Kidney capillary endothelial cell (primary cell): ENCODE data around the gene UGT2B10.
"Not testable (repeated sequence)": the region's sequence is repeated elsewhere in the genome, so short reads cannot be mapped to it uniquely, and the experiment has no call there.

ENCODE experiments used
- DNase-seq: peaks from one replicate; pipeline ENCODE4 v3.0.0-alpha.2; 2018; ENCODE audit warnings: low spot score

The UGT2B10 gene

DNA sequence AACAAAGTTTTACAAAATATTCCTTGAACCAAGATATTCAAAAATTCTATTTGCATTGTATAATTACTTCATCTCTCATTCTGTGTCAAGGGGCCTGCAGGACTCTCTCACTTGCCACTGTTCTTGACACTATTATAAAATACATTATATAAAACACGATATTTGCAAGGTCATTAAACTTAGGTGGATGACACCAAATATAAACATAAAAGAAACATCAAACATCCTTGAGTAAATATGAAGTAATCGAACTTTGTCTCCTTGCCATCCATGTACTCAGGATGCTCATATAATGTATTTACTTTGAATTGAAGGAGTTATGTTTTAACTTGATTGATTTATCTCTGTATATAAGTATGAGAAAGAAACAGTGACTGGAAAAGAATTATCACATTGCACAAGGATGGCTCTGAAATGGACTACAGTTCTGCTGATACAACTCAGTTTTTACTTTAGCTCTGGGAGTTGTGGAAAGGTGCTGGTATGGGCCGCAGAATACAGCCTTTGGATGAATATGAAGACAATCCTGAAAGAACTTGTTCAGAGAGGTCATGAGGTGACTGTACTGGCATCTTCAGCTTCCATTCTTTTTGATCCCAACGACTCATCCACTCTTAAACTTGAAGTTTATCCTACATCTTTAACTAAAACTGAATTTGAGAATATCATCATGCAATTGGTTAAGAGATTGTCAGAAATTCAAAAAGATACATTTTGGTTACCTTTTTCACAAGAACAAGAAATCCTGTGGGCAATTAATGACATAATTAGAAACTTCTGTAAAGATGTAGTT is at the start of gene UGT2B10:
Gene UGT2B10, plus strand, starts transcription at position 378 of the 793 bp plus-strand sequence. Its CDS starts 26 bp downstream, at position 404.
- DNase-seq = not testable (repeated sequence)

- DNase-seq = not testable (repeated sequence)
Measured at GRCh38 chr4:68771836-68772235, 44.0 kb upstream of the UGT2B10 start.

DNA sequence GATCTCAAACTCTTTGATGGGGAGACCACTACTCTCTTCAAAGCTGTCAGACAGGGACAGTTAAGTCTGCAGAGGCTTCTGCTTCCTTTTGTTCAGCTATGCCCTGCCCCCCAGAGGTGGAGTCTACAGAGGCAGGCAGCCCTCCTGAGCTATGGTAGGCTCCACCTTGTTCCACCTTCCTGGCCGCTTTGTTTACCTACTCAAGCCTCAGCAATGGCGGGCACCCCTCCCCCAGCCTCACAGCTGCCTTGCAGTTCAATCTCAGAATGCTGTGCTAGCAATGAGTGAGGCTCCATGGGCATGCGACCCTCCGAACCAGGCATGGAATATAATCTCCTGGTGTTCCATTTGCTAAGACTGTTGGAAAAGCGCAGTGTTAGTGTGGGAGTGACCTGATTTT is 42.1 kb upstream of the UGT2B10 start:
- no peak for DNase-seq

DNA sequence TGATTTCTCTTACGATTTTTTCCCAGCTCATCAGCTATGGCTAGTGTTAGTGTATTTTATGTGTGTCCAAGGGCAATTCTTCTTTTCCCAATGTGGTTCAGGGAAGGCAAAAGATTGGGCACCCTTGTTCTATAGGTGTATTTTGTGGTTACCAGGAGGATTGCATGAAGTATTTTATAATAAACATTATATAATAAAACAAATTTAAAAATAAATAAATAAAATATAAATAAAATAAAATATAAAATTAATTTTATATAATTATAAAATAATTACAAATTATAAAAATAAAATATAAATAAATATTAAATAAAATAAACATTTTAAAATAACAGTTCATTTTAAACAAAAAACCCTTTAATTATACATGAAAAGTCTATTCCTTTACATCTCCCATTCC is 35.6 kb upstream of the UGT2B10 start:
- DNase-seq = no peak

- DNase-seq = no peak
Measured at GRCh38 chr4:68797048-68797447, 18.7 kb upstream of the UGT2B10 start.

DNA sequence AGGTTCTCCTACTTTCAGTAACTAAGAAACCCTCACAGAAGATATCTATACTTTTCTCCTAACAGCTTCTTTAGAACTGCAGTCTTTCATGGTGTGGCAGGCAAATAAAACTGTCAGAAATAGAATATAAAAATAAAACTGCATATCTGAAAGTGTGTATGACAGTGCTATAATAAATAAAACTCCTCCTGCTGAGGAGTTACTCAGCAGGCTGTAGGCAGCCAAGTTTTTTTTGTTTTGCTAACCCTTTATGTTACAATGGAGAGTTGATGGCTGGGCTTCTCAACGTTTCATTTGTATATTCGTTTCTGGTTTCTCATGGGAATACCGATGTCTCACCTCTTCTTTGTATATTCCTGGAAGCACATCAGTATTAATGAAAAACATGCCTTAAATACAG is 18.2 kb upstream of the UGT2B10 start:
- no peak for DNase-seq

- no peak for DNase-seq
Measured at GRCh38 chr4:68803013-68803412, 12.8 kb upstream of the UGT2B10 start.

DNA sequence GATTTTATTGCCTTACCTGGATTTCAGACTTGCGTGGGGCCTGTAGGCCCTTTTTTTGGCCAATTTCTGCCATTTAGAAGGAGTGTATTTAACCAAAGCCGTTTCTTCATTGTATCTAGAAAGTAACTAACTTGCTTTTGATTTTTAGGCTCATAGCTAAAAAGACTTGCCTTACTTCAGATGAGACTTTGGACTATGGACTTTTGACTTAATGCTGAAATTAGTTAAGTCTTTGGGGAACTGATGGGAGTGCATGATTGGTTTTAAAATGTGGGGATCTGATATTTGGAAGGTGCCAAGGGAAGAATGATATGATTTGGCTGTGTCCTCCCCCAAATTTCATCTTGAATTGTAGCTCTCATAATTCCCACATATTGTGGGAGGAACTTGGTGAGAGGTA is 7.7 kb upstream of the UGT2B10 start:
- DNase-seq = no peak

DNA sequence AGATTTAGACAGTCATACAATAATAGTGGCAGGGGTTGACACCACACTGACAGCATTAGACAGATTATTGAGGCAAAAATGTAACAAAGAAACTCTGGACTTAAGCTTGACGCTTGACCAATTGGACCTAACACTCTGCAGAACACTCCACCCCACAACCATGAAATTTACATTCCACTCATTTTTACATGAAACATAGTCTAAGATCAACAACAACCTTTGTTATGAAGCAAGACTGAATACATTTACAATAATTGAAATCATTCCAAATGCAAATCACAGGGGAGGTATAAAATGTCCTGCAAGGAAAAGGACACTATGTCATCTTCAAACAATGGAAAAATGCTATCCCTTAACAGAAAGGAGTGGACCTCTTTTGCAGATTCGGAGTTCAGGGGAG is 4.9 kb upstream of the UGT2B10 start:
- DNase-seq = no peak

DNA sequence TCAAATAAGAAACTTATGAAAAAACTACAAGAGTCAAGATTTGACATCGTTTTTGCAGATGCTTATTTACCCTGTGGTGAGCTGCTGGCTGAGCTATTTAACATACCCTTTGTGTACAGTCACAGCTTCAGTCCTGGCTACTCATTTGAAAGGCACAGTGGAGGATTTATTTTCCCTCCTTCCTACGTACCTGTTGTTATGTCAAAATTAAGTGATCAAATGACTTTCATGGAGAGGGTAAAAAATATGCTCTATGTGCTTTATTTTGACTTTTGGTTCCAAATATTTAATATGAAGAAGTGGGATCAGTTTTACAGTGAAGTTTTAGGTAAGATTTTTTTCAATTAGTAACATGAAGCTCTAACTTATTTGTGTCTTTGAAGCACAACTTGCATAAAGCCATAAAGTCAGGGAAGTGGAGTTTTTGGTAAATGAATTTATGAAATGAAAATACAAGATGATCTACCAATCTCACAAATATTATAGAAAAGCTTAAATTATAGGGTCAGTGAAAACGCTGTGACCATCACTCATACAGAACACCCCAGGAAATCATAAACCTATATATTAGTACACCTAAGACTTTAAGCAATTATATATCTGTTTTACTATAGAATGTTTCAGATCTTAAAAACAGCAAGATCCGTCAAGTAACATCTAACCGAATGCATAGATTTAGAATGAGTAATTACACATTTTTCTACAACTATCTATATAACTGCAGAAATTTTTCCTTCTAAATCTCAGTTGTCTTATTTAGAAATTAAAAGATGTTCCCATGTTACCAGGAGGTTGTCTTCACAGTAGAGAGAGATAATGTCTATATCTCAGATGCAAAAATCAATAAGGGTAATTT is 844 bp downstream of the UGT2B10 start:
- DNase-seq = not testable (repeated sequence)

DNA sequence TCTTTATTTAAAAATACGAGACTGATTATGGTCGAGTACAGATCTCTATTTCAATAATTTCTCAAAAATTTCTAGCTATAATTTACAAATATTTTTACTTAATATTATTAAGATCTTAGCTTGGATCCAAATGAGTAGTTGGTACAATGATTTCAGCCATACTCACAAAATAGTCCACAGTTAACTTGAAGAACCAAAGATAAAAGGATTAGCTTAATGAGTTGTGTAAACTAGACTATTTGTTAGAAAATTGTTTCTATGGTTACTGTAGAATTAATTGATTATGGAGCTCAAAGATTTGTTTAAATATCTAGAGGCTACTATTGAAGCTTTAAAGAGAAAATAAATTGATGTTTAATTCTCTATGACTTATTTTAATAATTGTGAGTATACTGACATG is 1.6 kb downstream of the UGT2B10 start:
- no peak for DNase-seq

DNA sequence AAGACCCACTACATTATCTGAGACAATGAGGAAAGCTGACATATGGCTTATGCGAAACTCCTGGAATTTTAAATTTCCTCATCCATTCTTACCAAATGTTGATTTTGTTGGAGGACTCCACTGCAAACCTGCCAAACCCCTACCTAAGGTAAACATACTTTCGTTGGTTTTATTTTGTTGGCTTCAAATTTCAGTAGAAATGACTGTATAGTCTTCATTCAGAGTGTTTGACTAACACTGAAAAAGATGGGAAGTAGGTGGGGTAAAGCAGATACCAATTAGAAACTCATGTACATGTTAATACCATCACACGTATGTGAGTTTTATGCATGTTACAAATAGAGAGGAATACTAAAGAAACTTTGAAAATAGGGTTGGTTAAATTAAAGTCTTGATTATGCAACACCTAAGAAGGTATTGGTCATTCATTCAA is 2.3 kb downstream of the UGT2B10 start:
- DNase-seq = not testable (repeated sequence)

GRCh38 chr4:68831642-68832041 is 15.8 kb downstream of the UGT2B10 start:
- no peak for DNase-seq

DNA sequence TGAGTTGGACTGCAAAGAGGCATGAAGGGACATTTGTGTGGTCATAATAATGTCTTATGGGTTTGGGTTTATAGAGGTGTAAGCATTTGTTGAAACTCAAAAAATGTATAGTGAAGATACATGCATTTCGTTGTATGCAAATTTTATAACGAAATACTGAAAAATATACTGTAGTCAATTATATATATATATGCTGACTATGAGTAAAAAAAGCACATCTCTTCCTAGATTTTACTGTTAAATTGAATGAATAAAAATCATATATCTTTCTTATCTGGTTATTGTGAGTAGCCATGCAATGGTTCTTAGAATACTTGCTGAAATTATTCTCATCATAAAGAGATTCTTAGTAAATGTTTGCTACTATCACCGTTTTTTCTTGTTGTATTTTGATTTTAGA is 34.5 kb downstream of the UGT2B10 start:
- DNase-seq = no peak

- DNase-seq = no peak
Measured at GRCh38 chr4:68855771-68856170, 40.0 kb downstream of the UGT2B10 start.

DNA sequence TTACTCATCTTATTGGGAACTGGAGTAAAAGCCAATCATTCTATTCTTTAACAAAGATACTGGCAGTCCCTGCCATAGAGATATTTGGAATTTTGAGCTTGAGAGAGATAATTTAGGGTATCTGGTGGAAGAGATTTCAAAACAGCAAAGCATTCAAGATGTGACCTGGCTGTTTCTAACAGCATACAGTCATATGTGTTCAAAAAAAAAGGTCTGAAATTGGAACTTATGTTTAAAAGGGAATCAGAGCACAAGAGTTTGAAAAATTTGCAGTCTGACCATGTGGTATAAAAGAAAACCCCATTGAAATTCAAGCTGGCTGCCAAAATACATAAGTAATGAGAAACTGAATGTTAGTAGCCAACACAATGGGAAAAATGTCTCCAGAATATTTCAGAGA is 42.2 kb downstream of the UGT2B10 start:
- no peak for DNase-seq

DNA sequence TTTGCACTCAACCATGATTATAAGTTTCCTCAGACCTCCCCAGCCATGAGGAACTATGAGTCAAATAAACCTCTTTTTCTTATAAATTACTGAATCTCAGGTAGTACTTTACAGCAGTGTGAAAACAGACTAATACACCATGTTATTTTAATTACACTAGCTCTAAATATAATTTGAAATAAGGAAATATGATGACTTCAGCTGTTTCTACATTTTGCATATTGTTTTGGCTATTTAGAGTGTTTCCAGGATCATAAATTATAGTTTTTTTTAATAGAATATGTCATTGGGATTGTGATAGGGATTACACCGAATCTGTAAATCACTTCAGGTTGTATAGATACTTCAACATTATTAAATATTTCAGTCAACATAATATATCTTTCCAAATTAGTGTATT is 43.9 kb downstream of the UGT2B10 start:
- no peak for DNase-seq

DNA sequence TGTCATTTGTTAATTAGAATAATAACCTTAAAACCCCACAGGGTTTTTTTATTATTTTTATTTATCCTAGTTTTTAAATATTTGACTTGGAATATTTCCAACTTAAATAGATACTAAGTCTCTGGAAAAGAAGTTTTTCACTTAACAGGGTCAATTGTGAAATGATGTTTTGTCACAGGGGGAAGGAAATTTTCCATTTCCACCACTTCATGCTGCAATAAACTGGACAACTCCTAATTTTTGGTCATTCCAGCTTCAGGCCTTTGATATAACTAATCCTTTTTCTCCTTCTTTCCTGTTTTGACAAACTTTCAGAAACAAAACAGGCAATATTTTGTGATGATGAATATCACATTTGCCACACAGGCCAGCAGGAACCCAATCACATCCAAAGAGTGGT is 45.3 kb downstream of the UGT2B10 start:
- no peak for DNase-seq

- no peak for DNase-seq
Measured at GRCh38 chr4:68864438-68865187, 48.8 kb downstream of the UGT2B10 start.

DNA sequence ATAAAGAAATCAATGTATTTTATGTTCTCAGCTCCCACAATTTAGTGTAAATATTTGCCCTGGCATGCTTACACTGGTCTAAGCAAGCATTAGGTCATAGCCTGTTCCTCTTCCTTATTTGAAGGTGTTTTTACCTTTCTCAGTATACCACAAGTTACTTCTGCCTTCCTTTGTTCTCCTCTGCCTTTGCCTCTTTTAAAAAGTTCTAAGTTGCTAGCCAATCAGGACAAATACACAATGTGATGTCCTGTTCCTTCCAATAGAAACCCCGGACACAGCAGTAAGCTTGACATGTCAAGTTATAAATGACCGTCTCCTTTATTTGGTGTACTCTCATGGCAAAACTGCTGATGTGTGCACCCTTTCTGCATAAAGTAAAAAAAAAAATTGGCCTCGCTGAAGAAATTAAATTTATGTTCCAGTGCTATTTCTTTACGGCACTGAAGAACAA is 49.4 kb downstream of the UGT2B10 start:
- no peak for DNase-seq

DNA sequence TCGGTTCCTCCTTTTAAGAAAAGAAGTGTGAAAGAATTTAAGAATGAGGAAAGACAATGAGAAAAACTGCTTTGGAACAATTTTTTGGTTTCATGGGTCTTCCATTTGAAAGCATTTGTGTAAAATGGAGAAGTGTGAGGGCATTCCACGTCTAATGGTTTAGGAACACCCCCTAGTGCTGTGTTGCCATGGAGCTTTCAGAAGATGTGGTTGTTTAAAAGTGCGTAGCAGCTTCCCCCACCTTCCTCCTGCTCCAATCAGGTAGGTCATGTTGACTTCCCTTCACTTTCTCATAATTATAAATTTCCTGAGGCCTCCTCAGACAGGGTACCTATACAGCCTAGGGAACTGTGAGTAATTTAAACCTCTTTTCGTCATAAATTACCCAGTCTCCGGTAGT is 50.0 kb downstream of the UGT2B10 start:
- no peak for DNase-seq

DNA sequence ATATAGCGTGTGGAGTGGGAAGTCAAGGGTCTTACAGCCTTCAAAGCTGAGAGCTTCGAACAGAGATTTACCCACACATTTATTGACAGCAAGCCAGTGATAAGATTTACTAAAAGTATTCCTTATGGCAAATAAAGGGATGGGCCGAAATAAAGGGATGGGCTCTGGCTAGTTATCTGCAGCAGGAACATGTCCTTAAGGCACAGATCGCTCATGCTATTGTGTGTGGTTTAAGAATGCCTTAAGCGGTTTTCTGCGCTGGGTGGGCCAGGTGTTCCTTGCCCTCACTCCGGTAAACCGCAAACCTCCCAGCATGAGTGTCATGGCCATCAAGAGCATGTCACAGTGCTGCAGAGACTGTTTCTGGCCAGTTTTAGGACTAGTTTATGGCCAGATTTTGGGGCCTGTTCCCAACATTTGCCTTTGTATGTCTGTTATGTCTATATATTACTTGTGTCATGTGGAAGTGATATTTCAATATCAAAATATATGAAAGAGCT is 53.5 kb downstream of the UGT2B10 start:
- DNase-seq = no peak
